ENCODE data around the gene LRBA.
A peak's percentile ranks its signal among the peaks of the same experiment; 100 is the strongest.

GRCh38 chr4:150510176-150510865, 504.8 kb downstream of the LRBA start:
- TF ChIP-seq YY1 (IDR thresholded peaks at IDR 0.05; ENCODE audit: low read depth) (no peak), MAX (IDR thresholded peaks at IDR 0.05; ENCODE audit: low read depth) (no peak), CTCF (IDR thresholded peaks at IDR 0.05) (no peak), EZH2phosphoT487 (IDR thresholded peaks at IDR 0.05; ENCODE audit: borderline replicate concordance, low read depth) (no peak), MEF2A (IDR thresholded peaks at IDR 0.05; ENCODE audit: borderline replicate concordance, low read depth) (peak; percentile 26; the same call in 1 of the 2 replicates), POLR2AphosphoS5 (IDR thresholded peaks at IDR 0.05; ENCODE audit: low read depth, low read length) (no peak), EP300 (IDR thresholded peaks at IDR 0.05; ENCODE audit: borderline replicate concordance in 1 of 2, low read depth in 1 of 2, low read length in 1 of 2) (no peak), USF2 (IDR thresholded peaks at IDR 0.05; ENCODE audit: borderline replicate concordance, low read depth, low read length) (no peak), TAF1 (IDR thresholded peaks at IDR 0.05; ENCODE audit: borderline replicate concordance, low read depth, low read length) (no peak), GABPA (IDR thresholded peaks at IDR 0.05; ENCODE audit: low read depth) (no peak), TCF12 (IDR thresholded peaks at IDR 0.05) (no peak)

Measured in SK-N-SH (cell line).